Heart left ventricle (tissue), 16 donors: ENCODE data around the gene USP32. TPM values are rescaled to one million over a fixed set of nuclear protein-coding genes. Genes with fewer than 3 reads are reported as not detected.

Source experiments
- ATAC-seq, 4 donors: fragments of 200-7000 bp; cut with Tn5 transposase; one replicate each; pipeline ENCODE4 v1.9.1; 2020 to 2022; ENCODE audit warnings: moderate library complexity in 4 of 4, mild to moderate bottlenecking in 3 of 4, moderate number of reproducible peaks in 1 of 4
- DNase-seq, 5 donors: peaks; one replicate each; pipeline ENCODE4 v3.0.0-alpha.2; 2020
- H3K27ac ChIP-seq, 12 donors: fragments of 200-600 bp; sonication (generic) in 4 of 12; one replicate each; pipeline versions ENCODE4 v1.5.0 to v1.8.0; 2016 to 2022; ENCODE audit warnings: mild to moderate bottlenecking in 2 of 12
- H3K27me3 ChIP-seq, 9 donors: fragments of 200-600 bp; sonication (generic) in 2 of 9; one replicate each; pipeline versions ENCODE4 v1.5.1 to v1.8.0; 2016 to 2022; ENCODE audit warnings: mild to moderate bottlenecking in 3 of 9
- H3K36me3 ChIP-seq, 9 donors: fragments of 200-600 bp; sonication (generic) in 2 of 9; one replicate each; pipeline versions ENCODE4 v1.5.0 to v1.8.0; 2018 to 2022; ENCODE audit warnings: mild to moderate bottlenecking in 2 of 9
- H3K4me1 ChIP-seq, 12 donors: fragments of 200-600 bp; sonication (generic) in 4 of 12; one replicate each; pipeline versions ENCODE4 v1.5.0 to v1.8.0; 2016 to 2022; ENCODE audit warnings: mild to moderate bottlenecking in 3 of 12
- H3K4me3 ChIP-seq, 12 donors: fragments of 200-600 bp; sonication (generic) in 4 of 12; one replicate each; pipeline versions ENCODE4 v1.5.0 to v1.8.0; 2017 to 2022; ENCODE audit warnings: mild to moderate bottlenecking in 9 of 12, moderate library complexity in 4 of 12
- H3K9me3 ChIP-seq, 12 donors: fragments of 200-600 bp; sonication (generic) in 4 of 12; one replicate each; pipeline versions ENCODE4 v1.5.0 to v1.8.0; 2016 to 2022; ENCODE audit warnings: mild to moderate bottlenecking in 1 of 12
- POLR2A ChIP-seq, 2 donors: fragments of 450-650 bp; IDR thresholded peaks; one replicate each; pipeline ENCODE4 v1.6.1; 2017; ENCODE audit warnings: antibody characterized with exemption in 2 of 2, mild to moderate bottlenecking in 2 of 2, moderate library complexity in 2 of 2
- WGBS, 4 donors: extraction: QIAGEN DNeasy Blood & Tissue Kit in 2 of 4; methylation state at CpG; one replicate each; pipeline versions ENCODE4 v1.1.5 to v1.1.7; 2013 to 2018; 5-methylcytosine and 5-hydroxymethylcytosine counted together
- intact Hi-C, 10 donors: fragments of 100-400 bp; cut with DNase I; formaldehyde crosslinking; loops; one replicate each; pipeline versions ENCODE4 v1.11.1 to v1.14.2; 2022
- polyA plus RNA-seq, 2 donors: library from polyadenylated mRNA; stranded (reverse); fragments of 200-250 nt; gene quantifications; one replicate each; pipeline ENCODE4 v1.2.3, GENCODE V29; 2013
- total RNA-seq, 9 donors: library from RNA; depleted of rRNA in 2 of 9; stranded (reverse); fragments of >200 nt in 2 of 9; fragmentation: NEBNext Ultra II Directional in 3 of 9; extraction: Animal tissue kit (Norgen Biotek cat#: 25700) in 3 of 9; gene quantifications; one replicate each; pipeline versions ENCODE4 v1.1.0 to v1.2.4, GENCODE V29; 2016 to 2023
- TF ChIP-seq, protein P1 (sequence below), 12 donors: fragments of 200-600 bp; sonication (generic) in 4 of 12; IDR thresholded peaks; one replicate each; pipeline versions ENCODE4 v1.5.0 to v1.8.0; 2018 to 2022; ENCODE audit warnings: antibody characterized with exemption in 12 of 12, mild to moderate bottlenecking in 5 of 12
- donor health status: ischemic (EF 13 %, LVEDD 7.1; RV severe dilation, severe dysfunction).
- donor health status: healthy with polysubstance abuse.
- donor health status: DM: no; HTN: yes; CAD: no.
- donor health status: DM: no; HTN: no; CAD: no.
- donor health status: ischemic (EF 25% LVEDD 6.9; RV normal size, moderate dysfunction).
- donor health status: ischemic (EF 25% LVEDD 5.7; RV mildly dilated, moderate dysfunction).
- donor health status: healthy.
- donor health status: DM: yes; HTN: yes; CAD: no.
- donor health status: ischemic (EF 35%, LVEDD 5.7; RV mildly dilated, moderate dysfunction).
- donor health status: nonischemic (EF 11% LVEDD 7.7; RV severe dilation, severe dysfunction).
- donor health status: DM: yes; HTN: yes; CAD: no.
- donor health status: PGD.
- donor health status: ischemic (EF 29% LVEDD 5.4; RV normal size, mild dysfunction).
- donor health status: nonischemic (EF 23%, LVEDD 6.1; RV moderate dilation, normal function).

USP32 gene
- total and polyA plus RNA-seq, 11 donors, result 9.8 to 50.0 (median 30.3) TPM

DNA sequence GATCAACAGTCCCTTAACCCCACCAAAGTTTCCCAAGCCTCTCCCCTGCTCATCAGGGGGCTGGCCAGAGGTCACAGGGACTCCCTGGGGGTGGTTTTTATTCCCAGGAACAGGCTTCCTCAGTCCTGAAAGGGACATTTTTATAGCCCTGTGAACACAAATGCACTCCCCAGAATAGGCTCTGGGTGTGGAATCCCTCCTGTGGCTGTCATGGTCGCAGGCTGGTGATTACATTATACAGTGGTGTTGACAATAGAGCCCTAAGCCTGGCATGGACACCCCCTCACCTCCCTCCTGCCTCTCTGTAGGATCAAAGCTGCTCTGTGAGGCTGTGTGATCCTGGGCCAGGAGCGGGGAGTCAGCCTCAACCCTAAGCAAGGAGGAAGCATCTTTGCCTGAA is 243.6 kb downstream of the USP32 start:
- no peak overlapping the region for H3K27ac ChIP-seq
- H3K36me3 ChIP-seq, result no peaks in the 10 kb centered on the region
- ATAC-seq (no peak), DNase-seq (no peak)
- TF ChIP-seq POLR2A (IDR thresholded peaks at IDR 0.05), result no peak
- TF ChIP-seq, protein P1, sequence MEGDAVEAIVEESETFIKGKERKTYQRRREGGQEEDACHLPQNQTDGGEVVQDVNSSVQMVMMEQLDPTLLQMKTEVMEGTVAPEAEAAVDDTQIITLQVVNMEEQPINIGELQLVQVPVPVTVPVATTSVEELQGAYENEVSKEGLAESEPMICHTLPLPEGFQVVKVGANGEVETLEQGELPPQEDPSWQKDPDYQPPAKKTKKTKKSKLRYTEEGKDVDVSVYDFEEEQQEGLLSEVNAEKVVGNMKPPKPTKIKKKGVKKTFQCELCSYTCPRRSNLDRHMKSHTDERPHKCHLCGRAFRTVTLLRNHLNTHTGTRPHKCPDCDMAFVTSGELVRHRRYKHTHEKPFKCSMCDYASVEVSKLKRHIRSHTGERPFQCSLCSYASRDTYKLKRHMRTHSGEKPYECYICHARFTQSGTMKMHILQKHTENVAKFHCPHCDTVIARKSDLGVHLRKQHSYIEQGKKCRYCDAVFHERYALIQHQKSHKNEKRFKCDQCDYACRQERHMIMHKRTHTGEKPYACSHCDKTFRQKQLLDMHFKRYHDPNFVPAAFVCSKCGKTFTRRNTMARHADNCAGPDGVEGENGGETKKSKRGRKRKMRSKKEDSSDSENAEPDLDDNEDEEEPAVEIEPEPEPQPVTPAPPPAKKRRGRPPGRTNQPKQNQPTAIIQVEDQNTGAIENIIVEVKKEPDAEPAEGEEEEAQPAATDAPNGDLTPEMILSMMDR (IDR thresholded peaks at IDR 0.05), result no peak
- H3K9me3 ChIP-seq, result no peaks in the 10 kb centered on the region
- WGBS, 4 donors, result 14 to 43% (median 42%) methylated on average over 1 to 2 of the region's 2 CpGs
- intact Hi-C loops, result loop anchor here in 1 of 10 donors (10.0 kb wide), 1 partner anchor 286 kb away; no protein-coding TSS in a partner anchor
- no peak overlapping the region for H3K4me3 ChIP-seq
- peaks cover 28 to 72% (median 70%) of the 10 kb centered on the region in 9 donors for H3K27me3 ChIP-seq
- peaks cover 0 to 32% (median 14%) of the 10 kb centered on the region in 12 donors for H3K4me1 ChIP-seq

DNA sequence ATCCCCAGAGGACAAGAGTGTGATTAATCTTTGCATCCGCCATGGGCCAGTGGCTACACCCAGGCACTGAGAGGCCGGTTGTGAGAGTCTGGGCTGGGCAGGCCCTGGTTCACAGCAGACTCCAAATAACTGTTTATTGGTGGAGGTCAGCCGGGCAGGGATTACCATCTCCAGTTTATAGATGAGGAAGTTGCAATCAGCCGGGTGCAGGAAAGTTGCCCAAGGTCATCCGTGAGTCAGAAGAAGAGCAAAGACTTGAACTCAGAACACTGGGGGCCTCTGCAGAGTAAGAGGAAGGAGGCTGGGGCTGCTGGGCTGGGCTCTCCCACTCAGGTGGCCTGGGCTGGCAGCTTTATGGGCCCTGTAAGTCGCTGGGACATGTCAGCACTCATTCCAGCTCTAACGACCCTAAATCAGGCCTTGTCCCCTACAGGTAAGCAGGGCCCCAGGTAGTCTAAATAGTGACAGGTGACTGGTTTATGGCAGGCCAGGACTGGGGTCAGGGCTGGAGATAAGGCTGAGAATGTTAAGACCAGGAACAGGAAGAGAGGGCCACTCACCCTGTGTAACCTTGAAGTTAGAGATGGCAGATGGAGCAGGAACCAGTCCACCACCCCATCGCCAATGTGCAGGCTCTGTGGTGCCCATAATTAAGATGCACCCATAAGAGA is 244.2 kb downstream of the USP32 start:
- intact Hi-C loops, result loop anchor here in 1 of 10 donors (10.0 kb wide), 1 partner anchor 287 kb away; no protein-coding TSS in a partner anchor
- peaks cover 28 to 72% (median 70%) of the 10 kb centered on the region in 9 donors for H3K27me3 ChIP-seq
- peak in 1 of 5 donors; percentile 55 for DNase-seq
- no peak for ATAC-seq
- H3K9me3 ChIP-seq, result no peaks in the 10 kb centered on the region
- H3K4me1 ChIP-seq, result peaks cover 0 to 37% (median 19%) of the 10 kb centered on the region in 12 donors
- 72 to 84% (median 81%) methylated on average over 6 to 8 of the region's 8 CpGs for WGBS, 4 donors
- no peaks in the 10 kb centered on the region for H3K36me3 ChIP-seq
- H3K27ac ChIP-seq, result no peak overlapping the region
- H3K4me3 ChIP-seq, result no peak overlapping the region
- TF ChIP-seq, protein P1 (IDR thresholded peaks at IDR 0.05), result no peak
- no peak for TF ChIP-seq POLR2A (IDR thresholded peaks at IDR 0.05)

DNA sequence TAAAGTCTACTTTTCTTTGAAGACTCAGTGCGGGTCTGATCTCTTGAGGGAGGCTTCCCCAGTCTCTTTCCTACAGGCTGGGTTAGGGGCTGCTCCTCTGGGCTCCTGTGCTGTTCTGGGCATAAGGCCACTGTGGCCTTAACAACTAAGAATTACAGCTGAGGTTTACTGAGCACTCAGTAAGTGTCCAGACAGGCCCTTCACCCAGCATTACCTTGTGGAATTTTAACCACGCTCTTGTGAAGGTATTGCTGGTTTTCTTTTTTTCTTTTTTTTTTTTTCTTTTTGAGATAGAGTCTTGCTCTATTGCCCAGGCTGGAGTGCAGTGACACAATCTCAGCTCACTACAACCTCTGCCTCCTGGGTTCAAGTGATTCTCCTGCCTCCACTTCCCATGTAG is 245.7 kb downstream of the USP32 start:
- Histone ChIP-seq H3K36me3 (no peaks in the 10 kb centered on the region), H3K4me1 (peaks cover 4 to 48% (median 29%) of the 10 kb centered on the region in 12 donors), H3K27me3 (peaks cover 31 to 73% (median 64%) of the 10 kb centered on the region in 9 donors), H3K27ac (peak overlapping the region in 1 of 12 donors; percentile 34), H3K4me3 (no peak overlapping the region), H3K9me3 (no peaks in the 10 kb centered on the region)
- TF ChIP-seq POLR2A (IDR thresholded peaks at IDR 0.05), result no peak
- TF ChIP-seq, protein P1 (IDR thresholded peaks at IDR 0.05), result no peak
- no peak for ATAC-seq
- peak in 1 of 5 donors; percentile 26 for DNase-seq
- WGBS, 4 donors, result 84 to 88% (median 86%) methylated on average over 2 of the region's 2 CpGs
- intact Hi-C loops, result loop anchor here in 1 of 10 donors (10.0 kb wide), 1 partner anchor 289 kb away; no protein-coding TSS in a partner anchor
